Stimulated activated naive CD8-positive, alpha-beta T cell treated with anti-CD3 and anti-CD28 coated beads, Interleukin-15, Interleukin-2, amounts not matched to agents 100 ng/mL and 50 ng/mL, for 24 hours (primary cell): ENCODE results near the gene TDRD9.

ENCODE experiments used
- H3K27ac Mint-ChIP-seq: one replicate; pipeline ENCODE4 v1.8.0; 2021; ENCODE audit warnings: mild to moderate bottlenecking, mixed read lengths
- H3K27me3 Mint-ChIP-seq: one replicate; pipeline ENCODE4 v1.8.0; 2021; ENCODE audit warnings: mixed read lengths
- H3K36me3 Mint-ChIP-seq: one replicate; pipeline ENCODE4 v1.8.0; 2021; ENCODE audit warnings: low read depth, mixed read lengths
- H3K4me1 Mint-ChIP-seq: one replicate; pipeline ENCODE4 v1.8.0; 2021; ENCODE audit warnings: low read depth, mixed read lengths
- H3K4me3 Mint-ChIP-seq: one replicate; pipeline ENCODE4 v1.8.0; 2021; ENCODE audit warnings: mild to moderate bottlenecking, mixed read lengths
- H3K9me3 Mint-ChIP-seq: one replicate; pipeline ENCODE4 v1.8.0; 2021; ENCODE audit warnings: mixed read lengths

The TDRD9 gene

DNA sequence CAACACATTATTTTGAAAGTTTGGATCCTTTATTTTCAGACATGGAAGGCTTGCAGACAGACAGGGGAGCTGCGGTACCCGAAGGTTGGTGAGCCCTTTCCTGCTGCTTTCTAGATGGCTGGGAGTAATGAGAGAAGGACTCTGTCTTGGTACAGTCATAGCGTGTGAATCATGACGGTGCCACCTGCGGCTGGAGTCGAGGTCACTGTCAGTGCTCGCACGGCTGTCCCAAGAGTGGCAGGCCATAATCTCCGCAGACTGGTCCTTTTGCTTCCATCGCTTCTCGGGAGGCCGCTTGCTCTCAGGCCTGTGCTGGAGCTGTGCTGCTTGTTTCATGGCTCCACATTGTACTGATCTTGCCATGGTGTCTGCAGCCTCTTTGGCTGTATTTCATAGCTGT, 78.9 kb downstream of the TDRD9 start:
- Mint-ChIP-seq H3K27me3 (peaks cover 13% of the 10 kb centered on the region), H3K36me3 (no peaks in the 10 kb centered on the region), H3K9me3 (no peaks in the 10 kb centered on the region), H3K27ac (no peak overlapping the region), H3K4me3 (no peak overlapping the region), H3K4me1 (no peaks in the 10 kb centered on the region)

DNA sequence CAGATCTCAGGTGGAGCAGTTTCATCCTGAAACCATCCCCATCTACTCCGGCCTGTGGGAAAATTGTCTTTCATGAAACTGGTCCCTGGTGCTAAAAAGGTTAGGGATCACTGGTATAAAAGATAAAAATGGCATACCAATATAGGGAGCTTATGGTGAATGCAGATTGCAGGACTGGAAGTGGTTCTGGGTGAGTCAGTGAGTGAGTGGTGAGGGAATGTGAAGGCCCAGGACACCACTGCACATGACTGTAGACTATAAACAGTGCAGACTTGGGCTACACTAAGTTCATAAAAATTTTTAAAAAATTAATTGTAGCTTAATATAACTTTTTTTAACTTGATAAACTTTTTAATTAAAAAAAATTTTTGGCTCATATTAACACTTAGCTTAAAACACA, 81.0 kb downstream of the TDRD9 start:
- no peaks in the 10 kb centered on the region for H3K36me3 Mint-ChIP-seq
- H3K27ac Mint-ChIP-seq, result no peak overlapping the region
- H3K4me1 Mint-ChIP-seq, result no peaks in the 10 kb centered on the region
- H3K4me3 Mint-ChIP-seq, result no peak overlapping the region
- peaks cover 10% of the 10 kb centered on the region for H3K27me3 Mint-ChIP-seq
- no peaks in the 10 kb centered on the region for H3K9me3 Mint-ChIP-seq

DNA sequence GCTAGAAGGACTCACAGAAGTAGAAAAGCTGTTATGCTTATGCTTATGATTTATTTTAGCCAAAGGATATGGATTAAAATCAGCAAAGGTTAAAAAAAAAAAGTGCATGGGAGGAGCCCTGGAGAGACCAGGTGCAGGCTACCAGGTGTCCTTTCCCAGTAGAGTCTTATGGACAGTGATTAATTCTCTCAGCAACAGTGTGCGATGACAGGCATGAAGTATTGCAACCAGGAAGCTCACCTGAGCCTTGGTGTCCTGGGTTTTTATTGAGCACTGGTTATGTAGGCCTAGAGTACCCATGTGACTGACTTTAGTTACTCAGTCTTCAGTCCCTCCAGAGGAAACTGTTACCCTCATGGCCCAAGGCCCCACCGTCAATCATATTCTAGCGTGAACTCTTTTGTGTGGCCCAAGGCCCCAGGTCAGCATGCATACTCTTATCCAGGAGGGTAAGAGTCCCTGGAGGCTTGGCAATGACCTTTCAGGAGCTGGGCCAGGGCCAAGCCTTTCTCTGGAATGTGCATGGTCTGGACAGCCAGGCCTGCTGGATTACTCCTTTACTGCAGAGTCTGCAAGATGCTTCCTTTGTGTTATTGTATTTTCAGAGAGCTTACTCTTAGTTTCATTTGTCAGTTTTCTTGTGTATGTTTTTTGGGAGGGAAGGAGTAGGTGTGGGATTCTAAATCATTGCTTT, 83.7 kb downstream of the TDRD9 start:
- Mint-ChIP-seq H3K36me3 (no peaks in the 10 kb centered on the region), H3K4me3 (no peak overlapping the region), H3K9me3 (no peaks in the 10 kb centered on the region), H3K27ac (no peak overlapping the region), H3K4me1 (no peaks in the 10 kb centered on the region), H3K27me3 (no peaks in the 10 kb centered on the region)

DNA sequence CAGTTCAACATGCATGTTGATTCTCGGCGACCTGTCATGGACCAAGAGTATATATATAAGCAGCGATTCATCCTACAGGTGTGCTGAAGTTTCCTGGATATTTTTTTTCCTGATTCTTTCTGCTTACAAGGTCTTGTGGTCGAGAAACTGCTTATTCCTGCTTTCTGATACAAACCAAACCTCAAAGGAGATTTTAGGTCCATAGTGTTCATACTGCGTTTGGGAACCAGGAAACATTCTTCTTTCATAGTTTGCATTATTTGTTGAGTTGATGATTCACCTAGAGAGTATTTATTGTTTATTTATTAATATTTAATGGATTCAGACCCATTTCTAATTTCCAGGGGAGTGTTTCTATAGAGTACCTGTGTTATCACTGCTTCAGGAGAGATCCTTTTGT, 86.5 kb downstream of the TDRD9 start:
- Mint-ChIP-seq H3K4me3 (no peak overlapping the region), H3K27ac (no peak overlapping the region), H3K9me3 (no peaks in the 10 kb centered on the region), H3K36me3 (no peaks in the 10 kb centered on the region), H3K27me3 (peaks cover 4% of the 10 kb centered on the region), H3K4me1 (no peaks in the 10 kb centered on the region)

DNA sequence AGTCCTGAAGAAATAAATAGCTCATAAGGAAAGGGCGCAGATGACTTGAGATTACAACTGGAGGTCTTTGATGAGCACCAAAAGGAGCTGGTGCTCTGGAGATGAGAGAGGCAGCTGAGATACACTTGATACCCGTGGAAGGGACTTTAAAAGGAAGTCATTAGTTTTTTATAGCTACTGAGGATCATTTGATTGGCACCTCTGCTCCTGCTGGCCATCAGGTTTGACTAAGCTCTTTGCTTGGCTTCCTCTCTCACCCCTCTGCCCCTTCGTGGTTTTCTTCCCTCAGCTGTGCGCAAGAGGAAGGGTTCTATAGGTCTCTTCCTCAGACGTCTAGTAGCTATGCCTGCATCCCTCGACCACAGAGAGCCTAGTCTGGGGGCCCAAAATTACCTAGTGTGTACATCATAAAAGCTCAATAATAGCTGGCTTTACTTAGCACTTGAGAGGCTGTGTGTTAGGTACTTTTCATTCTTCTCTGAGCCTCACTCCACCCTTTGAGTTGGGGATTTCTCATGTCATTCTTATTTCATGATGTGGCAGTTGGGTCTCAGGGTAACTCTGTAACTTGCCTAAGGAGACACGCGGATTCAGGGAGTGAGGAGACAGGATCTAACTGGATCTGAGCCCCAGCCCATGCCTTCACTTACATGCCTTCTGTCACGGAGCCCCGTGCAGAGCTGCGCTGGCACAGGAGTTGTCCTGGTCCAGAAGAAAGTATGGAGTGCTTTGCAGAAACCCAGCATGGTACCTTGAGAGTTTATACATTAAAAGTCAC, 88.8 kb downstream of the TDRD9 start:
- Mint-ChIP-seq H3K9me3 (no peaks in the 10 kb centered on the region), H3K27ac (no peak overlapping the region), H3K4me3 (no peak overlapping the region), H3K27me3 (peaks cover 16% of the 10 kb centered on the region), H3K36me3 (no peaks in the 10 kb centered on the region), H3K4me1 (no peaks in the 10 kb centered on the region)

DNA sequence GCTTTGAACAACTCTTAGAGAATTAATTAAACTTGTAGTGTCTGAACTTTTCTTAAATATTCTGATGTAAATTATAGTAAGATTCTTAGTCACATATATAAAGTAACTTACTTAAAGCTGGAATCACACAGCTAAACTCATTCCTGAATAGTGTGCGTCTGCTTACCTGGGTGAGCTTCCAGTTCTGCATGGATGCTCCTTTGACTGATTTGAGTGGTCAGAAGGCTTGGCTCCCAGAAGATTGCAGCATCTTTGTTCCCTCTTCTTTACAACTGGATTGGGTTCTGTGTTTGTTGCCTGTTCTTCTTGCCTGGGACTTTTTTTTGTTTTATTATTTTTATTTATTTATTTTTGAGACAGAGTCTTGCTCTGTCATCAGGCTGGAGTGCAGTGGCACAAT, 90.8 kb downstream of the TDRD9 start:
- no peak overlapping the region for H3K27ac Mint-ChIP-seq
- H3K9me3 Mint-ChIP-seq, result no peaks in the 10 kb centered on the region
- no peaks in the 10 kb centered on the region for H3K36me3 Mint-ChIP-seq
- peaks cover 21% of the 10 kb centered on the region for H3K27me3 Mint-ChIP-seq
- no peaks in the 10 kb centered on the region for H3K4me1 Mint-ChIP-seq
- H3K4me3 Mint-ChIP-seq, result no peak overlapping the region

DNA sequence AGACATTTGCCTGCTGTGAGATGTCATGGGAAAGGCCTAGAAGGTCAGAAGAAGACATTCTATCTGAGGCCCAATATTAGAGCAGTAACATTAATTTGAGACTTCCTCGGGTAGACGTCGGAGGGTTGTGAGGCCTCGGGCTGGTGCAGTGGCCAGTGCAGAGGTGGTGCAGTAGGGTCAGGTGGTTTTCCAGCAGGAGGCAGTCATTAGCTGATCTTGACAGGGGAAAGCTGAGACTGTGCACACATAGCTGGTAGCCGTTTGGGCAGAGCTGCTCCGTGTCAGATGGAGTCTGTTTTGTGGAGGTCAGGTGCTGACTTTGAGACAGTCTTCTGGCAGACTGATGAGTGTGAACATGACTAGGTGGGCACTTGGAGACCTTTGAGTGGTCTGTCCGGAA, 91.5 kb downstream of the TDRD9 start:
- Mint-ChIP-seq H3K36me3 (no peaks in the 10 kb centered on the region), H3K9me3 (no peaks in the 10 kb centered on the region), H3K4me1 (no peaks in the 10 kb centered on the region), H3K27me3 (peaks cover 21% of the 10 kb centered on the region), H3K27ac (no peak overlapping the region), H3K4me3 (no peak overlapping the region)

DNA sequence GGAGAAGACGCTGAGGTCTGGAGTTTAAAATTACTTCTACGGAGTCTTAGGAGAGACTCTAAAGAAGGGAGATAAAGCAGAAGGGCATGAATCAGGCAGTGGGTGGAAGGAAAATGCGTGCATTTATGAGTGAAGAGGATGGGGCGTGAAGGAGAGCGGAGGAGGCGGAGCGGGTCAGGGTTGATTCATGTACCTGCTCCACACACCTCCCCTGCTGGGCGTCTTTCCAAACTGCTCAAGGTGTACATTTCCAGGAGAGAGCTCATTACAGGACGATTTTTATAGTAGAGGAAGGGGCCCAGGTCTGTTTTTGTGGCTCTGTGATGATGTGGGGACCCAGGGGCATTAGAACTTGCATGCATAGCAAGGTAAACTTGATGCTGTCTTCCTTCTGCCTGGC, 92.2 kb downstream of the TDRD9 start:
- no peaks in the 10 kb centered on the region for H3K36me3 Mint-ChIP-seq
- no peak overlapping the region for H3K27ac Mint-ChIP-seq
- H3K4me3 Mint-ChIP-seq, result no peak overlapping the region
- H3K4me1 Mint-ChIP-seq, result no peaks in the 10 kb centered on the region
- H3K27me3 Mint-ChIP-seq, result peaks cover 21% of the 10 kb centered on the region
- no peaks in the 10 kb centered on the region for H3K9me3 Mint-ChIP-seq

DNA sequence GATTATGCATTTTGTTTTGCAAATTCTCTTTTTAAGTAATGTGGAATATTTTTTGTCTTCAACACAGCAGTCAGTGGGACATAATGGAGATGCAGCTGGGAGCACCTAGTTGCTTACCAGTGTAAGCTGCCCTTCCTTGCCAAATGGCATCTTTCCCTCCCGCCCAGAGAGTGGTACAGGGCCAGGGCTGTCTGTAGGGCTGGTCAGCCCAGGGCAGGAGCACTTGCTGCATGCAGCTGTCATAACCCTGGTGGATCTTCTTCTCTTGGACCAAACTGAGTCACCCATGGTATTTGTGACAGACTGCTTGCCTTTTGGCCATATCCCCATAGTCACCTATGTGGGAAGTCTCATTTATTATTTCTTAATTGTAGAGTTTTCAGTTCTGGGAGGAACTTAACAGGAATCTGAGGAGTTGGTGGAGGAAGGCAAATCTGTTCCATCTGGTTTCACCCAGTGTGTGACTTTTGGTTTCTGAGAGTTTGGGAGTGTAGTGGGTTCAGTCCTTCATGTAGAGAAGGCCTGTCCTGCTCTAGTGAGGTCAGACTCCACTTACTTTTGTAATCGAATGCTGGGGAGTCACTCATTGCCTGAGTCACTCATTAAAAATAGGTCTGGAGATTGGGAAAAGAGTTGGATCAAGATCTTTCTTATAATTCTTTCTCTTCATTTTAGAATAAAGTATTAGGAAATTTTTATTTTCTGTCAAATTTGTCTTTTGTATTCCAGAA, 95.2 kb downstream of the TDRD9 start:
- Mint-ChIP-seq H3K9me3 (no peaks in the 10 kb centered on the region), H3K4me3 (no peak overlapping the region), H3K27me3 (peaks cover 29% of the 10 kb centered on the region)

DNA sequence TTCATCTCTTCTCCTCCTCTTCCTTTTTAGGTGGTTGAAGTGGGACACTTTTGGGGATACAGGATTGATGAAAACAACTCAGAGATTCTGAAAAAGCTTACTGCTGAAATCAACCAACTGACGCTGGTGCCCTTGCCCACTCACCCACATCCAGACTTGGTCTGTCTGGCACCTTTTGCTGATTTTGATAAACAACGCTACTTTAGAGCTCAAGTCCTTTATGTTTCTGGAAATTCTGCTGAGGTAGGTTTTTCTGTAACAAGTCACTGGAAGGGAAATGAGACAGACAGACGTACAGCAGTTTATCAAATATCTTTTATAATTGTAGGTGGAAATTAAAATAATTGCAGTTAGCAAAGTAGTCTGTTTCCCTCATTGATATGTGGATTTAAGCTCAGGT, 97.3 kb downstream of the TDRD9 start:
- Mint-ChIP-seq H3K4me3 (no peak overlapping the region), H3K36me3 (no peaks in the 10 kb centered on the region), H3K4me1 (no peaks in the 10 kb centered on the region), H3K9me3 (no peaks in the 10 kb centered on the region), H3K27ac (no peak overlapping the region), H3K27me3 (peaks cover 20% of the 10 kb centered on the region)

More for the DNA sequence above, 95.2 kb downstream of the TDRD9 start:
- Mint-ChIP-seq H3K4me1 (no peaks in the 10 kb centered on the region), H3K27ac (no peak overlapping the region), H3K36me3 (no peaks in the 10 kb centered on the region)

DNA sequence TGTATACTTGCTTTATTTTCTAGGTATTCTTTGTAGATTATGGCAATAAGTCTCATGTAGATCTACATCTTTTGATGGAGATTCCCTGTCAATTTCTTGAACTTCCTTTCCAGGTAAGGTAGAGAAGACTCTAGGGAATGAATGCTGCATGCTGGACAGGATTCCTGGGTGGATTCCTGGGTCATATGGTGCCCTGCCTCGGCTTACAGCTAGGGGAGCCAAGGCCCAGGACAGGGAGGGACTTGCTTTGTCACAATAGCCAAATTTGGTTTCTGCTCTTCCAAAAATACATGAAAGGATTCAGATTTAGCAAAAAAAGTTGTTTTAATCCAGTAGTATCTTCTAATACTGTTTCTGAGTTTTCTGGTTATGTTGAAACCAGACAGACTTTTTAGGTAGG, 97.8 kb downstream of the TDRD9 start:
- H3K4me1 Mint-ChIP-seq, result no peaks in the 10 kb centered on the region
- H3K27me3 Mint-ChIP-seq, result peaks cover 18% of the 10 kb centered on the region
- no peak overlapping the region for H3K27ac Mint-ChIP-seq
- no peak overlapping the region for H3K4me3 Mint-ChIP-seq
- H3K36me3 Mint-ChIP-seq, result no peaks in the 10 kb centered on the region
- H3K9me3 Mint-ChIP-seq, result no peaks in the 10 kb centered on the region

DNA sequence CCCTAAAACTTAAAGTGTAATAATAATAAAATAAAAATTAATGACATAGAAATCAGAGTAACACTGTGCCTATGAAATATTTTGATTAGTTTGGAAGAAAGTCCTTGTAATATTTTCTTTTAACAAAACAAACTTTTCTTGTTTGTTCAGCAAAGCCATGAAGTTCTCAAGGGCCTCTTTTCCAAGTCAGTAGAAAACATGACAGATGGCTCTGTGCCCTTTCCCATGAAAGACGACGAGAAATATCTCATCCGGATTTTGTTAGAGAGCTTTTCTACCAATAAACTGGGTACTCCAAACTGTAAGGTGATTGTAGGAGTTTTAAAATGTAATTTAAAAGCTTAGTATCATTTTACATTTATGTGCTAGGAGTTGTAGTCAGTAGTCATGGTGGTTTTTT, 102.7 kb downstream of the TDRD9 start:
- Mint-ChIP-seq H3K4me1 (no peaks in the 10 kb centered on the region), H3K27me3 (peaks cover 23% of the 10 kb centered on the region), H3K4me3 (no peak overlapping the region), H3K9me3 (no peaks in the 10 kb centered on the region), H3K27ac (no peak overlapping the region), H3K36me3 (no peaks in the 10 kb centered on the region)

DNA sequence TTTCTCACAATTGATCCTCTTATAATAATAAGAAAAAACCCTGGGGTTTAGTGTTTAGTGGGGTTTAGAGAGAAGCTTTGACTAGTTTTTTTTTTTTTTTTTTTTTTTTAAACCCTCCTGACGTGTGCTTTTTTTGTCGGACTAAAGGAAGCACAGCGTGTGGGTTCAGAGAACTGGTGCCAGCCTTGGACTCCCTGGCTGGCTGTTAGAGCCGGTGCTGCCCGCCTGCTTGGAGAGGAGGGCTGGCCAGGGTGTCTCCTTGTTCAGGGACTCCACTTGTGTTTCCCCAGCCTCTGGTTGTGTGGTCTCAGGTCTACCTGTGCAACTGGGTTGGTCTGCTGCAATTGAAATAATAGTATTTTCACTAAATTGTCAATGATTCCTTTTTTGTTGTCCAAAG, 103.1 kb downstream of the TDRD9 start:
- no peak overlapping the region for H3K27ac Mint-ChIP-seq
- H3K4me1 Mint-ChIP-seq, result no peaks in the 10 kb centered on the region
- peaks cover 26% of the 10 kb centered on the region for H3K27me3 Mint-ChIP-seq
- H3K9me3 Mint-ChIP-seq, result no peaks in the 10 kb centered on the region
- H3K4me3 Mint-ChIP-seq, result no peak overlapping the region
- no peaks in the 10 kb centered on the region for H3K36me3 Mint-ChIP-seq

DNA sequence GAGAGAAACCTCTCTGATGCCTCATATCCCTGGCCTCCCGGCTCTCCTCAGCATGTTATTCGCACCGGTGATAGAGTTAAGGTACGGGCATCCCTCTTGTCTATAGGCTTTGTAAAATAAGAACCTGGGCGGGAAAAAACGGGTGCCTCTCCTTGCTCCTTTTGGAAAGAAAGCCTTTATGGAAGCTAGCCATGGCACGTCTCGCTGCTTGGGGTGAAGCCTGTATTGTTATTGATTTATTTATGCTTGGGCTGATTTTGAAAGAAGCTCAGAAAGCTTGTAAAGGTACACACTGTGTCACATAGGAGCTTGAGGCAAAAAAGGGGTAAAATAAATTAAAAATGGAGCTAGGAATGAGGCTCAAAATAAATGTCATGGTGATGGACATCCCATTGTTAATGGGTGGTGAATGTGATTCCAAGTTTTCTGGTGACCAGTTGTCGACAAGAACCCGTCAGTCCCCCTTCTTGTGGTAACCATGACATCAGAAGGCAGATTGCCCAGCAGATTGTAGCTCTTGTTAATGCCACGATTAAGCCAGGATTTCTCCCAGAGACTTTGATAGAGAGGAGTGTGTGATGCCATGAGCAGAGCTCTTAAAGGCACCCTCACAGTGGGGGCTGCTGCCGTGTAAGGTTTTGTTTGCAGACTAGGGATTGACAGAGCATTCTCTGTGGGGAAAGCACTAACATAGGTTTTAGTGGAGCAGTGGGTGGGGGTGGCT, 106.9 kb downstream of the TDRD9 start:
- H3K9me3 Mint-ChIP-seq, result no peaks in the 10 kb centered on the region
- H3K27me3 Mint-ChIP-seq, result peaks cover 32% of the 10 kb centered on the region
- H3K4me3 Mint-ChIP-seq, result no peak overlapping the region
- no peaks in the 10 kb centered on the region for H3K4me1 Mint-ChIP-seq
- no peaks in the 10 kb centered on the region for H3K36me3 Mint-ChIP-seq
- no peak overlapping the region for H3K27ac Mint-ChIP-seq

DNA sequence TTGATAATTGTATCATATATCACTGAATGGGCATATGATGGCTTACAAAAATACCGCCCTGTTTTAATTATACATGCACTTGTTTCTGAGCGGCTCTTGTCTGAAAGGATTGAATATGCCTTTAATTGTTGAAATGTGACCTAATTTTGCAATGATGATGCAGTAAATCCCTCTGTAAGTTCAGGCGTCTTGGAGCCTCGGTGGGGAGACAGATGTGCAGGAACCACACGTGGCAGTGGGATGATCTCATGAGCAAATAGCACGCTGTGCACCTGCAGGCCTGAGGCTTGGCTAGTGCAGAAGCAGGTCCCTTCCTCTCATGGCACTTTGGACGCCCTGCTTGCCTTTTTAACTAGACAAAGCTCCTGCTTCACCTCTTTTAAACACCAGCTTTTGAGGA, 108.0 kb downstream of the TDRD9 start:
- no peaks in the 10 kb centered on the region for H3K9me3 Mint-ChIP-seq
- H3K27ac Mint-ChIP-seq, result no peak overlapping the region
- H3K4me1 Mint-ChIP-seq, result no peaks in the 10 kb centered on the region
- H3K4me3 Mint-ChIP-seq, result no peak overlapping the region
- H3K27me3 Mint-ChIP-seq, result peaks cover 41% of the 10 kb centered on the region
- H3K36me3 Mint-ChIP-seq, result no peaks in the 10 kb centered on the region
